Upper lobe of left lung (tissue), 6 donors: ENCODE results near the gene KIF2C. TPM values are rescaled to one million over a fixed set of nuclear protein-coding genes. Genes with fewer than 3 reads are reported as not detected.
"Not testable (repeated sequence)": the region's sequence is repeated elsewhere in the genome, so short reads cannot be mapped to it uniquely, and the experiment has no call there.

Source experiments
- ATAC-seq, 2 donors: fragments of 200-7000 bp; cut with Tn5 transposase; one replicate each; pipeline ENCODE4 v1.9.1; 2022; ENCODE audit warnings: mild to moderate bottlenecking in 2 of 2, moderate library complexity in 2 of 2; ENCODE audit not compliant: low FRiP score in 2 of 2
- DNase-seq, 2 donors: peaks; one replicate each; pipeline ENCODE4 v3.0.0-alpha.2; 2019 to 2020
- H3K27ac ChIP-seq, 4 donors: fragments of 200-600 bp; sonication (generic); one replicate each; pipeline ENCODE4 v1.5.1; 2016 to 2019
- H3K27me3 ChIP-seq, 4 donors: fragments of 200-600 bp; sonication (generic); one replicate each; pipeline ENCODE4 v1.5.1; 2017 to 2019
- H3K36me3 ChIP-seq, 4 donors: fragments of 200-600 bp; sonication (generic); one replicate each; pipeline ENCODE4 v1.5.1; 2016 to 2019
- H3K4me1 ChIP-seq, 4 donors: fragments of 200-600 bp; sonication (generic); one replicate each; pipeline ENCODE4 v1.5.1; 2018 to 2019
- H3K4me3 ChIP-seq, 4 donors: fragments of 200-600 bp; sonication (generic); one replicate each; pipeline ENCODE4 v1.5.1; 2017 to 2019; ENCODE audit warnings: mild to moderate bottlenecking in 2 of 4, moderate library complexity in 1 of 4
- H3K9me3 ChIP-seq, 4 donors: fragments of 200-600 bp; sonication (generic); one replicate each; pipeline ENCODE4 v1.5.1; 2018 to 2019
- CTCF ChIP-seq, 6 experiments: fragments of 450-650 bp in 4 of 6; fragments of 200-600 bp in 2 of 6; sonication (generic) in 2 of 6; IDR thresholded peaks; one replicate each; pipeline ENCODE4 v1.5.1; 2016 to 2019; ENCODE audit warnings: antibody characterized with exemption in 6 of 6
- EP300 ChIP-seq, 4 donors: sonication (generic); formaldehyde crosslinking; IDR thresholded peaks; one replicate each; pipeline ENCODE4 v1.5.1; 2017; ENCODE audit warnings: antibody characterized with exemption in 4 of 4, control low read depth in 2 of 4
- POLR2A ChIP-seq, 4 donors: fragments of 450-650 bp; IDR thresholded peaks; one replicate each; pipeline ENCODE4 v1.5.1; 2016 to 2017; ENCODE audit warnings: antibody characterized with exemption in 4 of 4, mild to moderate bottlenecking in 2 of 4
- POLR2AphosphoS5 ChIP-seq, 2 donors: sonication (generic); formaldehyde crosslinking; IDR thresholded peaks; one replicate each; pipeline ENCODE4 v1.5.1; 2017; ENCODE audit warnings: antibody characterized with exemption in 2 of 2
- WGBS, 2 donors: methylation state at CpG; one replicate each; pipeline ENCODE4 v1.1.5; 2017 to 2018; 5-methylcytosine and 5-hydroxymethylcytosine counted together
- total RNA-seq, 6 donors: library from RNA; depleted of rRNA in 4 of 6; stranded (reverse); fragments of >200 nt in 4 of 6; gene quantifications; one replicate each; pipeline versions ENCODE4 v1.1.0 to v1.2.1, GENCODE V29; 2016 to 2021
- donor health status: DM: no; HTN: no; CAD: no; lungs with moderate emphysema.
- donor health status: DM: no; HTN: yes; CAD: no; lungs with severe emphysema.

The KIF2C gene
- total RNA-seq, 6 donors from 2014 or later, result 1.5 to 2.7 (median 2.6) TPM; not detected in 1

DNA sequence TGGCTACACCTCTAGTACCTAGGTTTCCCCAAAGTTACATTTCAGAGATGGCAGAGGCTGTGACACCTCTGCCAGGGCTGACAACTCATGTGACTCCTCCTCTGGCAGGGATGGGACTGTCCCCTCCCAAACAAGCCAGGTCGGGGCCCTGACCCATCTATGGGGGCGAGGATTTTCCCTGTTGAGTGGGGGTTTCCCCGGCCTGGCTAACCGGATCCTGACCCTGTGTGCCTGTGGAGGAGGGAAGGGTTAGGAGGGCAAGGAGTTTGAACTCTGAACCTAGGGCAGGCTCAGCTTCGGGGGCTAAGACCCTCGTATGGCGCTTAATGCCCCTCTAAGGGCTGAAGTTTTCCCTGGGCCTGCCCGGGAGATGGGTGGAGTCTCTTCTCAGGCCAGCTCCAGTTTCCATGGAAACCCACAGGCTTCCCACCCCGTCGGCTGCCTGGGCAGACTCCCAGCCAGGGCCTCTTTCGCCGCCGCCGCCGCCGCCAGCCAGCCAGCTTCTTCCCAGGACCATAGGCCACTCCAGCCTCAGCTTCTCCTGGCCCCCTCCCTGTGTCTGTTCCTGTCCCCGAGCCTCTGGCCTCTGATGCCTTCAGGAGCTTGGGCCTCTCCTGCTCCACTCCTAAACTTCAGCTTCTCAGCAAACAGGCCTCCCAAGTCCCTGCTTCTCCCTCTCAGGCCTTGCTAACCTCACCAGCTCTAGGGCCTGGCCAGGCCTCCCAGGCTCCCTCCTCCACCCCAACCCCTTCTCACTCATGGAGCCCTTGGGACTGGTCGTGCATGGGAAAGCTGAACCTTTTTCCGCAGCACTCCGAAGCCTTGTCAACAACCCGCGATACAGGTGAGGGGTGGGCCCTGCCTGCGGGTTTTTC is 68.7 kb downstream of the KIF2C start, which contains the start of gene BTBD19:
TSS of gene BTBD19 (plus strand) at position 461 of the 875 bp plus-strand sequence. CDS start at position 759, 298 bp downstream.
- H3K36me3 ChIP-seq, result peaks cover 12 to 37% (median 34%) of the 10 kb centered on the region in 4 donors
- H3K27me3 ChIP-seq, result no peaks in the 10 kb centered on the region
- H3K27ac ChIP-seq, result peak within 1 kb of the TSS; percentile 93 to 99 (median 98)
- peaks cover 69 to 94% (median 86%) of the 10 kb centered on the region in 4 donors for H3K4me1 ChIP-seq
- ATAC-seq (peak; percentile 23 to 68), DNase-seq (peak; percentile 67 to 94)
- 26 to 30% methylated on average over 11 to 23 of the region's 23 CpGs for WGBS, 2 donors
- H3K9me3 ChIP-seq, result no peaks in the 10 kb centered on the region
- TF ChIP-seq CTCF (IDR thresholded peaks at IDR 0.05) (no peak), POLR2A (IDR thresholded peaks at IDR 0.05) (peak in 2 of 4 donors; percentile 2 to 5), EP300 (IDR thresholded peaks at IDR 0.05) (no peak), POLR2AphosphoS5 (IDR thresholded peaks at IDR 0.05) (peak in 1 of 2 donors; percentile 20)
- peak within 1 kb of the TSS in 3 of 4 donors; percentile 6 to 31 (median 14) for H3K4me3 ChIP-seq

DNA sequence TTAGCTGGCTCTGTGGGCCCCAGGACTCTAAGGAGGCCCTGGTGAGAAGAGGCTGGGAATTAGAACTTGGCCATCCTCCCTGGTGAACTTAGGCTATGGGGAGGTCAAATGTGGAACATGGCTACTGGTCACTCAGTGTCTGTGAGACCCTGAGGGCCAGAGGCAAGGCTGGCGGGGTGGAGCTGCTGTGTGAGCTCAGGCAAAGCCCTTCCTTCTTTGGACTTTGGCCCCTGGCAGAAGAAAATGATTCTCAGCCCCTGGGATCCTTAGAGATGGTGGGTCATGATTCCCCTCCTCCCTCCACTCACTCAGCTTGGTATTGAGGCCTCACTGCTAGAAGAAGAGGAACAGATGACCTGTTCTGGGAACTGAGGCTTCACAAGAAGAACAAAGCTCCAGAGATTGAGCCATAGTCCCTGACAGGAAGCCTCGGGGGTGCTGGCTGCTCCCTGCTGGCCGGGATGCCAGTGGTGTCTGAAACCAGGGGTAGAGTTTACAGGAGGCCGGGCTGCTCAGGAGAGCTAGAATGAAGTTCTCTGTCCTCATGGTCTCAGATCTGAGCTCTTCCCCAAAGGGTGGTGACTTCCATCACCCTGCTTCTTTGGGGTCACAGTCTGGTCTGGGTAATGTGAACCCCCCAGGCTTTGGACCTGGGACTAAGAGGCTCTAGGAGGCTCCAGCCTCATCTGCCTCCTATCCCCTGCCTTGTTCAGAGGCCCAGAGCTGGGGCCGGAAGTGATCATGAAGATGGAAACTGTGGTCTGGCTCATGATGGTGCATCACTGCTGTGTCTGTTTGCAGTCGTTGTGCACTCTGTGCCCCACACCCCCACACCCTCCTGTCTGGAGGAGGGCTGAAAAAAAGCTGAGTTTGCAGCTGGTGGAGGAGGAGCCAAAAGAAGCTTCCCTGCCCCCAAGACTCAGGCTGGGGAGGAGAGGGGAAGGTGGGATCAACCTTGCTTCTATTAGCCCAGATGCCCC is 69.6 kb downstream of the KIF2C start:
- no peaks in the 10 kb centered on the region for H3K9me3 ChIP-seq
- H3K4me3 ChIP-seq, result peak overlapping the region in 3 of 4 donors; percentile 6 to 31 (median 14)
- WGBS, 2 donors, result 24 to 45% methylated on average over 4 to 6 of the region's 6 CpGs
- H3K27ac ChIP-seq, result peak overlapping the region; percentile 93 to 99 (median 98)
- peak in 1 of 2 donors; percentile 3 for ATAC-seq
- H3K27me3 ChIP-seq, result no peaks in the 10 kb centered on the region
- DNase-seq, result peak in 1 of 2 donors; percentile 79
- peak in 2 of 4 donors; percentile 32 to 41 for TF ChIP-seq EP300 (IDR thresholded peaks at IDR 0.05)
- TF ChIP-seq POLR2A (IDR thresholded peaks at IDR 0.05), result peak in 1 of 4 donors; percentile 62
- TF ChIP-seq POLR2AphosphoS5 (IDR thresholded peaks at IDR 0.05), result peak; percentile 59 to 83
- TF ChIP-seq CTCF (IDR thresholded peaks at IDR 0.05), result peak in 2 of 6 experiments; percentile 13 to 26
- H3K36me3 ChIP-seq, result peaks cover 7 to 28% (median 24%) of the 10 kb centered on the region in 4 donors
- H3K4me1 ChIP-seq, result peaks cover 69 to 91% (median 85%) of the 10 kb centered on the region in 4 donors

- Histone ChIP-seq H3K4me1 (peaks cover 70 to 96% (median 82%) of the 10 kb centered on the region in 4 donors), H3K27ac (peak overlapping the region; percentile 93 to 99 (median 98)), H3K27me3 (no peaks in the 10 kb centered on the region), H3K36me3 (peaks cover 2 to 18% (median 14%) of the 10 kb centered on the region in 4 donors), H3K9me3 (no peaks in the 10 kb centered on the region), H3K4me3 (peak overlapping the region in 1 of 4 donors; percentile 31)
- WGBS, 2 donors, result 23 to 51% methylated on average over 6 to 12 of the region's 12 CpGs
- TF ChIP-seq CTCF (IDR thresholded peaks at IDR 0.05), result no peak
- peak in 1 of 2 donors; percentile 4 for TF ChIP-seq POLR2AphosphoS5 (IDR thresholded peaks at IDR 0.05)
- peak; percentile 82 to 85 for DNase-seq
- no peak for ATAC-seq
Observed at GRCh38 chr1:44810101-44810761, 70.6 kb downstream of the KIF2C start.

GRCh38 chr1:44810762-44811105 is 71.1 kb downstream of the KIF2C start:
- not testable (repeated sequence) for ATAC-seq, H3K4me3 ChIP-seq, H3K27me3 ChIP-seq, DNase-seq, H3K9me3 ChIP-seq
- Histone ChIP-seq H3K36me3 (peaks cover 0 to 13% (median 10%) of the 10 kb centered on the region in 4 donors), H3K27ac (peak overlapping the region; percentile 93 to 99 (median 98)), H3K4me1 (peaks cover 68 to 96% (median 80%) of the 10 kb centered on the region in 4 donors)
- 84 to 88% methylated on average over 4 of the region's 4 CpGs for WGBS, 2 donors
